Measurements from ENCODE around the gene ZNF467.

- TF ChIP-seq CTCF (IDR thresholded peaks at IDR 0.05) (no peak), POLR2A (IDR thresholded peaks at IDR 0.05) (no peak)
Observed at GRCh38 chr7:149789101-149789500, 15.7 kb upstream of the ZNF467 start.
